ENCODE results near the gene OBI1. TPM values are rescaled to one million over a fixed set of nuclear protein-coding genes. Genes with fewer than 3 reads are reported as not detected.

The OBI1 gene
- polyA plus RNA-seq, 2 of the 4 experiments (the other 2 are of a cell fraction) = 8.7 to 13.9 TPM

DNA sequence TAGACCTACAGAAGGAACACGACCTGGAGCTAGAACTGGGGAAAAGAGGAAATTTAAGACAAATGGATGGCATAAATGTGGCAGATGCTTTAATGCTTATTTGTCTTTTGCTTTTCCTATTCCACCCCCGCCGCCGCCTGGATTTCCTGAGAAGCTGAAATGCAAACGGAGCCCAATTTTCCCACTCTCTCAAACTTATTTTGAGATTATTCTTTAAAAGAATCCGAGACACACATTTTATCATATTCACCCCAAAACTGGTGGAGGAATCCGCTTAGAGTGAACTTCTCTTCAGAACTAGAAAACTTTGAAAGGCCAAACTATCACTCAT is 61.4 kb downstream of the OBI1 start:
- WGBS (ENCODE audit: missing lambda C conversion rate) = 76% methylated on average over 7 of the region's 7 CpGs
- no peak for FAIRE-seq
- Histone ChIP-seq H3K4me1 (no peaks in the 10 kb centered on the region), H3K4me3 (no peak overlapping the region), H3K27ac (no peak overlapping the region), H3K9me3 (no peaks in the 10 kb centered on the region), H3K4me2 (no peak overlapping the region)
- TF ChIP-seq, protein P1, sequence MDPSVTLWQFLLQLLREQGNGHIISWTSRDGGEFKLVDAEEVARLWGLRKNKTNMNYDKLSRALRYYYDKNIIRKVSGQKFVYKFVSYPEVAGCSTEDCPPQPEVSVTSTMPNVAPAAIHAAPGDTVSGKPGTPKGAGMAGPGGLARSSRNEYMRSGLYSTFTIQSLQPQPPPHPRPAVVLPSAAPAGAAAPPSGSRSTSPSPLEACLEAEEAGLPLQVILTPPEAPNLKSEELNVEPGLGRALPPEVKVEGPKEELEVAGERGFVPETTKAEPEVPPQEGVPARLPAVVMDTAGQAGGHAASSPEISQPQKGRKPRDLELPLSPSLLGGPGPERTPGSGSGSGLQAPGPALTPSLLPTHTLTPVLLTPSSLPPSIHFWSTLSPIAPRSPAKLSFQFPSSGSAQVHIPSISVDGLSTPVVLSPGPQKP (IDR thresholded peaks at IDR 0.05; ENCODE audit: low read depth, low read length) = no peak
- TF ChIP-seq HOXB5 (CRISPR knock-in tag; IDR thresholded peaks at IDR 0.05) (no peak), KDM1A (IDR thresholded peaks at IDR 0.05; ENCODE audit: low read depth) (no peak), USF2 (IDR thresholded peaks at IDR 0.05) (no peak), JUN (IDR thresholded peaks at IDR 0.05) (no peak), RNF2 (IDR thresholded peaks at IDR 0.05; ENCODE audit: borderline replicate concordance, low read depth) (no peak), MAX (IDR thresholded peaks at IDR 0.05) (no peak), CHD2 (IDR thresholded peaks at IDR 0.05; ENCODE audit: low read length, partially characterized antibody) (no peak), EHMT2 (IDR thresholded peaks at IDR 0.05; ENCODE audit: low read depth) (no peak), RARB (CRISPR knock-in tag; IDR thresholded peaks at IDR 0.05) (no peak), ZNF302 (CRISPR knock-in tag; IDR thresholded peaks at IDR 0.05) (no peak), CBX2 (IDR thresholded peaks at IDR 0.05; ENCODE audit: borderline replicate concordance, low read depth) (no peak), ZSCAN20 (CRISPR knock-in tag; IDR thresholded peaks at IDR 0.05) (no peak), MYC (IDR thresholded peaks at IDR 0.05; ENCODE audit: borderline replicate concordance, low read length) (no peak), REST (IDR thresholded peaks at IDR 0.05) (no peak), ZFP36 (IDR thresholded peaks at IDR 0.05; ENCODE audit: borderline replicate concordance, partially characterized antibody) (no peak), SMC3 (IDR thresholded peaks at IDR 0.05) (no peak)
- TF ChIP-seq, protein P2, sequence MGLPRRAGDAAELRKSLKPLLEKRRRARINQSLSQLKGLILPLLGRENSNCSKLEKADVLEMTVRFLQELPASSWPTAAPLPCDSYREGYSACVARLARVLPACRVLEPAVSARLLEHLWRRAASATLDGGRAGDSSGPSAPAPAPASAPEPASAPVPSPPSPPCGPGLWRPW (IDR thresholded peaks at IDR 0.05) = no peak
- TF ChIP-seq, protein P3, sequence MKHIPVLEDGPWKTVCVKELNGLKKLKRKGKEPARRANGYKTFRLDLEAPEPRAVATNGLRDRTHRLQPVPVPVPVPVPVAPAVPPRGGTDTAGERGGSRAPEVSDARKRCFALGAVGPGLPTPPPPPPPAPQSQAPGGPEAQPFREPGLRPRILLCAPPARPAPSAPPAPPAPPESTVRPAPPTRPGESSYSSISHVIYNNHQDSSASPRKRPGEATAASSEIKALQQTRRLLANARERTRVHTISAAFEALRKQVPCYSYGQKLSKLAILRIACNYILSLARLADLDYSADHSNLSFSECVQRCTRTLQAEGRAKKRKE (CRISPR knock-in tag; IDR thresholded peaks at IDR 0.05; ENCODE audit: low read depth) = no peak
- no peak for DNase-seq (ENCODE audit: low read depth in 1 of 2, low spot score in 1 of 2)
- ATAC-seq = no peak
- ChIA-PET CTCF (no interaction called here), POLR2A (no interaction called here)
